ENCODE measurements around the gene RBM48.
"Not testable (repeated sequence)": the region's sequence is repeated elsewhere in the genome, so short reads cannot be mapped to it uniquely, and the experiment has no call there.

The RBM48 gene

GRCh38 chr7:92528188-92528957 lies at the start of gene RBM48, which contains the start of gene PEX1:
TSS of gene RBM48 (plus strand) at chr7:92528795. CDS start at chr7:92528814, 19 bp downstream.
TSS of gene PEX1 (minus strand) at chr7:92528520. CDS start at chr7:92528435, 85 bp downstream.
- peak; percentile 94 for DNase-seq

- DNase-seq: not testable (repeated sequence)
Measured at GRCh38 chr7:92479146-92479545, 49.4 kb upstream of the RBM48 start.

DNA sequence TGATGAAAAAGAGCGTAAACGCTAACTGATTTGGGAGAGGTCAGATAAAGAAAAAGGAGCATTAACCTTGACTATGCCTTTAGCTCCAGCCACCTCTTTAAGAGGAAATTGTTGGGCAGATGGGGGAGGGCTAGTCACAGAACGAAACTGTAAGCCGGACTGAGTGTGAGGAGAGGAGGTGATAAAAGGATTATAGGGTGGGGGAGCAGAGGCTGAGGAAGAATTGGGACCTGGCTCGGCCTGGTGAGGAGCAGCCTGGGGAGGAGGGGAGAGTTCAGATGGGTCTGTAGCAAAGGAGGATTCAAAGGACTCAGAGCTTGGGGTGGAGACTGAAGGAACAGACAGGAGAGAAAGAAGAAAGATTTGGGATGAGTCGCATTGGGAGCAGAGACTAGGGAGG lies 45.0 kb upstream of the RBM48 start:
- not testable (repeated sequence) for DNase-seq

GRCh38 chr7:92484226-92484625 lies 44.4 kb upstream of the RBM48 start:
- DNase-seq: not testable (repeated sequence)

GRCh38 chr7:92485267-92485892 lies 43.2 kb upstream of the RBM48 start:
- no peak for DNase-seq

- no peak for DNase-seq
Measured at GRCh38 chr7:92485974-92486373, 42.6 kb upstream of the RBM48 start.

- DNase-seq: no peak
Measured at GRCh38 chr7:92487804-92488203, 40.8 kb upstream of the RBM48 start.

GRCh38 chr7:92489634-92490033 lies 39.0 kb upstream of the RBM48 start:
- no peak for DNase-seq

DNA sequence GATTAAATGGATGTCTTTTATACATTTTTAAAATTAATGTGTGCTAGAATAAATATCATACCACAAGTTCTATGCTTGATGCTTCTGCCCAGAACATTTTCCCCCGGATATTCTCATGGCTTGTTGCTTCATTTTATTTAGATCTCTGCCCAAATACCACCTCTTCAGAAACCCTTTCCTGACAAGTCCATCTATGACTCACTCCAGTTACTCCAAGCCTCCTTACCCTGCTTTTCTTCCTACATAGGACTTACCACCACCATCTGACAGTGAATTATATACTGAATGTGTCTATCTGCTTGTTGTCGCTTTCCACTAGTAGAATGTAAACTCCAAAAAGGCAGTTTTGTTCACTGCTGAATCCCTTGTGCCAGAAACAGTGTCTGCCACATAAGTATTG lies 31.7 kb upstream of the RBM48 start:
- no peak for DNase-seq

- DNase-seq: no peak
Measured at GRCh38 chr7:92498557-92498956, 30.0 kb upstream of the RBM48 start.

DNA sequence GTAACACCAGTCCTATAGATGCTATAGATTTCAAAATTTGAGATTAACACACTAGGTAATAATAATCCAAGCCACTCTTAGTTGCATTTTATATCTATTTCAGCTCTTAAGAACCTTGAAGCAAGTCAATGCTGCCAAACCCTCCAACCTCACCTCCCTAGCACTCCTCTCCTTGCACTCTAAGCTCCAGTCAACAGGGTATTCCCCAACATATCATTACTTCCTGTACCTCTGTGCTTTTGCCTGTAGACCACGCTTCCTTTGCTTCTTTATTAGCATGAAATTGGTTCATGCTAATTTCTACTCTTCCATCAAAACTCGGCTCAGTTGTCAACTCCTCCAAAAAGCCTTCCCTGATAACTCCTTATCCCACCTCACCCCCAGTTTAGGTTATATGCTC lies 24.8 kb upstream of the RBM48 start:
- DNase-seq: no peak

DNA sequence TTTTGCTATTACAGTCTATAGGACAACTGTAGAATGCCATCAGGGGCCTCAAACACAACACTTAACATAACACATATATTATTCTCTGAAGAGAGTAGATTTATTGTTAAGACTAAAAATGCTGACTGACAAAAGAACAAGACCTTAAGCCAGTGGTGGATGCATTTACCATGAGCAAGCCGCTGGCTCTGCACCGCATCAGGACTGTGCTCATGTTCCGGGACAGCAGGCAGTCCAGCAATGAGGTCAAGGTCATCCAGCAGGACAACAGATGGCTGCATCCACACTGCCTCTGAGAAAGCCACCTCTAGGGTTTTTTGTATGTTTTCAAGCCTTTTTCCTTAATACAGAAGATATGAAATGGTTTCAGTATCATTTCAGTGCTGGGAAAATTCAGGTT lies 24.0 kb upstream of the RBM48 start:
- DNase-seq: no peak

- no peak for DNase-seq
Measured at GRCh38 chr7:92506363-92506762, 22.2 kb upstream of the RBM48 start.

- no peak for DNase-seq
Measured at GRCh38 chr7:92508946-92509345, 19.6 kb upstream of the RBM48 start.

DNA sequence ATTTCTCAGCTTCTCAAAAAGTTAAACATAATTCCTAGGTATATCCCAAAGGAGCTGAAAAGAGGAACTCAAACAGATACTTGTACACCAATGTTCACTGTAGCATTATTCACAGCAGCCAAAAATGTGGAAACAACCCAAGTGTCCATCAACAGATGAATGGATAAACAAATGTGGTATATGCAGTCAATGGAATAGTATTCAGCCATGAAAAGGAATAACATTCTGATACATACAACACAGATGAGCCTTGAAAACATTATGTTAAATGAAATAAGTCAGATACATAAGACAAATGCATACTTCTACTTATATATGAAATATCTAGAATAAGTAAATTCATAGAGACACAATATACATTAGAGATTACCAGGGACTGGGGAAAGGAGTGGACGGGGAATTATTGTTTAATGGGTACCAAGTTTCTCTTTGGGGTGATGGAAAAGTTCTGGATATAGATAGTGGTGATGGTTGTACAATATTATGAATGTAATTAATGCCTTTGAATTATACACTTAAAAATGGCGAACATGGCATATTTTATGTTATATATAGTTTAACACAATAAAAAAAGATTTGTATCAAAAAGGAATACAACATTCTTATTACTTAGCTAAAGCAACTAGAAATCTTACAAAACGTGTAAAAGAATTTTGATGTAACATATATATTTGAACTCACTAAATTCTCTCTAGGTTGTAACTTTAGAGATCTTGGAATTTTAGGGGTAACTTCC lies 15.3 kb upstream of the RBM48 start:
- DNase-seq: no peak

- no peak for DNase-seq
Measured at GRCh38 chr7:92517631-92518030, 11.0 kb upstream of the RBM48 start.

- DNase-seq: no peak
Measured at GRCh38 chr7:92520024-92520423, 8.6 kb upstream of the RBM48 start.

GRCh38 chr7:92523110-92523509 lies 5.5 kb upstream of the RBM48 start:
- DNase-seq: no peak

GRCh38 chr7:92527300-92528187 lies 1.1 kb upstream of the RBM48 start:
- peak; percentile 76 for DNase-seq

DNA sequence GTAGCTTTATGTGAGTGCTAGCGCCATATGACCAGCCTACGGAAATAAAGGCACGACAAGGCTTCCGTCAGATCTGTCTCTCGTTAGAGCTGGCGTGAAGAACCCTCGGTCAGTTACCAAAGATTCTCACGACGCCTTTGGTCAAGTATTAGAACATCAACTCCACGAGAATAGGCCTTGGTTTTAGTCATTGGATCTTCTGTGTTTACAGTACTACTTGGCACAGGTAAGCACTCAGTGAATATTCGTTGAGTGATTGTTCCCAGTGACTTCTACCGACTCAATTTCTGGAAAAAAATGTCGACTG lies 316 bp downstream of the RBM48 start:
- DNase-seq: no peak

- no peak for DNase-seq
Measured at GRCh38 chr7:92534572-92534971, 6.0 kb downstream of the RBM48 start.

DNA sequence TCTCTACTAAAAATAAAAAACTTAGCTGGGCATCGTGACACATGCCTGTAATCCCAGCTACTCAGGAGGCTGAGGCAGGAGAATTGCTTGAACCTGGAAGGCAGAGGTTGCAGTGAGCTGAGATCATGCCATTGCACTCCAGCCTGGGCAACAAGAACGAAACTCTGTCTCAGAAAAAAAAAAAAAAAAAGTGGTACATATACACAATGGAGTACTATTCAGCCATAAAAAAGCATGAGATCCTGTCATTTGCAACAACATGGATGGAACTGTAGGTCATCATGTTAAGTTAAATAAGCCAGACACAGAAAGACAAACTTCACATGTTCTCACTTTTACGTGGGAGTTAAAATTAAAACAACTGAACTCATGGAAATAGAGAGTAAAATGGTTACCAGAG lies 14.9 kb downstream of the RBM48 start:
- DNase-seq: not testable (repeated sequence)

DNA sequence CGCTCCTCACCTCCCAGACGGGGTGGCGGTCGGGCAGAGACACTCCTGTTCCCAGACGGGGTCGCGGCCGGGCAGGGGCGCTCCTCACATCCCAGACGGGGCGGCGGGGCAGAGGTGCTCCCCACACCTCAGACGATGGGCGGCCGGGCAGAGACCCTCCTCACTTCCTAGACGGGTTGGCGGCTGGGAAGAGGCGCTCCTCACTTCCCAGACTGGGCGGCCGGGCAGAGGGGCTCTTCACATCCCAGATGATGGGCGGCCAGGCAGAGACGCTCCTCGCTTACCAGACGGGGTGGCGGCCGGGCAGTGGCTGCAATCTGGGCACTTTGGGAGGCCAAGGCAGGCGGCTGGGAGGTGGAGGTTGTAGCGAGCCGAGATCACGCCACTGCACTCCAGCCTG lies 16.5 kb downstream of the RBM48 start:
- DNase-seq: not testable (repeated sequence)

Data from activated CD8-positive, alpha-beta memory T cell treated with anti-CD3 and anti-CD28 coated beads for 24 hours (primary cell).